Adipocyte (in vitro differentiated cells): ENCODE data around the gene MAML3.

ENCODE experiments used
- DNase-seq: peaks from one replicate; pipeline ENCODE4 v3.0.0-alpha.2; 2015; ENCODE audit warnings: low read depth
- H3K27me3 ChIP-seq: replicated peaks from 2 replicates; pipeline ENCODE4 v1.7.0; 2013; ENCODE audit warnings: mild to moderate bottlenecking, low read length, moderate library complexity; ENCODE audit not compliant: control insufficient read depth, insufficient read depth
- H3K36me3 ChIP-seq: 2 replicates; pipeline ENCODE4 v1.7.0; 2013; ENCODE audit warnings: low read length, mild to moderate bottlenecking, moderate library complexity; ENCODE audit not compliant: control insufficient read depth, insufficient read depth, severe bottlenecking
- H3K4me1 ChIP-seq: 2 replicates; pipeline ENCODE4 v1.7.0; 2013; ENCODE audit warnings: mild to moderate bottlenecking, low read length, moderate library complexity; ENCODE audit not compliant: control insufficient read depth, insufficient read depth
- H3K4me3 ChIP-seq: 2 replicates; pipeline ENCODE4 v1.7.0; 2013; ENCODE audit warnings: mild to moderate bottlenecking, low read length, moderate library complexity
- H3K9ac ChIP-seq: 2 replicates; pipeline ENCODE4 v1.7.0; 2013; ENCODE audit warnings: mild to moderate bottlenecking, low read length, moderate library complexity
- H3K9me3 ChIP-seq: 2 replicates; pipeline ENCODE4 v1.7.0; 2013; ENCODE audit warnings: mild to moderate bottlenecking, low read length, moderate library complexity; ENCODE audit not compliant: control insufficient read depth

The MAML3 gene

GRCh38 chr4:139902321-139903320 is 251.4 kb downstream of the MAML3 start:
- Histone ChIP-seq H3K9ac (peak overlapping the region; percentile 83), H3K4me3 (peak overlapping the region; percentile 88), H3K9me3 (no peaks in the 10 kb centered on the region), H3K36me3 (no peaks in the 10 kb centered on the region), H3K4me1 (peaks cover 5% of the 10 kb centered on the region), H3K27me3 (no peaks in the 10 kb centered on the region)
- peak; percentile 45 for DNase-seq

- H3K9ac ChIP-seq, result peak overlapping the region; percentile 83
- H3K4me1 ChIP-seq, result peaks cover 5% of the 10 kb centered on the region
- no peaks in the 10 kb centered on the region for H3K27me3 ChIP-seq
- H3K9me3 ChIP-seq, result no peaks in the 10 kb centered on the region
- peak overlapping the region; percentile 88 for H3K4me3 ChIP-seq
- H3K36me3 ChIP-seq, result no peaks in the 10 kb centered on the region
- peak; percentile 58 for DNase-seq
Observed at GRCh38 chr4:139901531-139902320, 252.3 kb downstream of the MAML3 start.

GRCh38 chr4:139900964-139901376 is 253.0 kb downstream of the MAML3 start:
- Histone ChIP-seq H3K4me1 (peaks cover 5% of the 10 kb centered on the region), H3K36me3 (no peaks in the 10 kb centered on the region), H3K9me3 (no peaks in the 10 kb centered on the region), H3K9ac (peak overlapping the region; percentile 3), H3K4me3 (no peak overlapping the region), H3K27me3 (no peaks in the 10 kb centered on the region)
- no peak for DNase-seq

GRCh38 chr4:139899346-139899745 is 254.6 kb downstream of the MAML3 start:
- H3K4me1 ChIP-seq, result peaks cover 5% of the 10 kb centered on the region
- H3K36me3 ChIP-seq, result no peaks in the 10 kb centered on the region
- H3K4me3 ChIP-seq, result no peak overlapping the region

GRCh38 chr4:139898293-139898692 is 255.7 kb downstream of the MAML3 start:
- H3K36me3 ChIP-seq, result no peaks in the 10 kb centered on the region
- H3K4me1 ChIP-seq, result peaks cover 5% of the 10 kb centered on the region
- DNase-seq, result no peak
- H3K9me3 ChIP-seq, result no peaks in the 10 kb centered on the region
- H3K27me3 ChIP-seq, result no peaks in the 10 kb centered on the region
- no peak overlapping the region for H3K9ac ChIP-seq
- H3K4me3 ChIP-seq, result no peak overlapping the region

More at GRCh38 chr4:139899346-139899745, 254.6 kb downstream of the MAML3 start:
- no peak for DNase-seq
- no peaks in the 10 kb centered on the region for H3K27me3 ChIP-seq
- no peaks in the 10 kb centered on the region for H3K9me3 ChIP-seq
- no peak overlapping the region for H3K9ac ChIP-seq

- Histone ChIP-seq H3K4me3 (no peak overlapping the region), H3K9ac (no peak overlapping the region), H3K36me3 (no peaks in the 10 kb centered on the region), H3K4me1 (peaks cover under 1% of the 10 kb centered on the region), H3K27me3 (no peaks in the 10 kb centered on the region), H3K9me3 (no peaks in the 10 kb centered on the region)
- no peak for DNase-seq
Observed at GRCh38 chr4:139896091-139896604, 257.8 kb downstream of the MAML3 start.

GRCh38 chr4:139893801-139894200 is 260.2 kb downstream of the MAML3 start:
- Histone ChIP-seq H3K9ac (no peak overlapping the region), H3K27me3 (no peaks in the 10 kb centered on the region), H3K4me1 (no peaks in the 10 kb centered on the region), H3K4me3 (no peak overlapping the region), H3K9me3 (no peaks in the 10 kb centered on the region), H3K36me3 (no peaks in the 10 kb centered on the region)
- DNase-seq, result no peak

- H3K9me3 ChIP-seq, result no peaks in the 10 kb centered on the region
- no peaks in the 10 kb centered on the region for H3K27me3 ChIP-seq
- H3K36me3 ChIP-seq, result no peaks in the 10 kb centered on the region
- H3K9ac ChIP-seq, result no peak overlapping the region
- H3K4me3 ChIP-seq, result no peak overlapping the region
- H3K4me1 ChIP-seq, result no peaks in the 10 kb centered on the region
- DNase-seq, result no peak
Observed at GRCh38 chr4:139892973-139893736, 260.8 kb downstream of the MAML3 start.

GRCh38 chr4:139890816-139891215 is 263.2 kb downstream of the MAML3 start:
- Histone ChIP-seq H3K27me3 (no peaks in the 10 kb centered on the region), H3K36me3 (no peaks in the 10 kb centered on the region), H3K4me1 (peaks cover 18% of the 10 kb centered on the region), H3K4me3 (peak overlapping the region; percentile 24), H3K9me3 (no peaks in the 10 kb centered on the region), H3K9ac (no peak overlapping the region)
- DNase-seq, result no peak

- DNase-seq, result no peak
- Histone ChIP-seq H3K4me3 (no peak overlapping the region), H3K9ac (no peak overlapping the region), H3K4me1 (peaks cover 18% of the 10 kb centered on the region), H3K27me3 (no peaks in the 10 kb centered on the region), H3K9me3 (no peaks in the 10 kb centered on the region), H3K36me3 (no peaks in the 10 kb centered on the region)
Observed at GRCh38 chr4:139889901-139890300, 264.1 kb downstream of the MAML3 start.
